ENCODE results near the gene TSPYL1. TPM values are rescaled to one million over a fixed set of nuclear protein-coding genes. Genes with fewer than 3 reads are reported as not detected.

Gene TSPYL1
- total and polyA plus RNA-seq, 9 of the 15 experiments (the other 6 are each of a cell fraction or from before 2014, with no cell fraction given) = 23.1 to 56.8 (median 37.9) TPM

- H3K9me3 ChIP-seq (replicated peaks; ENCODE audit: control insufficient read depth, insufficient read depth, low read depth, low read length) = no peaks in the 10 kb centered on the region
- POLR2A ChIA-PET = interaction anchor here (0.9 to 3.7 kb wide), 2 partner anchors 12 to 13 kb away, joined by 3 to 22 read pairs; partner anchors contain the start of genes TSPYL1 and TSPYL4
- in situ Hi-C loops (cut with MboI) = loop anchor here (10.0 kb wide), 1 partner anchor 268 kb away; no protein-coding TSS in a partner anchor
- no peaks in the 10 kb centered on the region for H3K79me2 ChIP-seq (ENCODE audit: control insufficient read depth, insufficient read depth, low read length)
- H3K27me3 ChIP-seq (ENCODE audit: control insufficient read depth in 2 of 2, insufficient read depth in 2 of 2, low read length in 2 of 2) = no peaks in the 10 kb centered on the region
- CTCF ChIA-PET (ENCODE audit: low intra/inter-chr PET ratio) = no interaction called here
- no peaks in the 10 kb centered on the region; the same call in 2 of the 3 replicates for H3K36me3 ChIP-seq (ENCODE audit: control insufficient read depth, insufficient read depth, low read length)
- ATAC-seq (no peak), FAIRE-seq (no peak), DNase-seq (ENCODE audit: extremely low read depth in 1 of 4, low spot score in 3 of 4) (no peak)
- no peak overlapping the region for H3K4me2 ChIP-seq (ENCODE audit: insufficient read depth, low read length)
- BruUV-seq (replicated peaks) = no TSS peak
- H3K9ac ChIP-seq (ENCODE audit: insufficient read depth in 1 of 2, low read depth in 2 of 2, low read length in 2 of 2) = no peak overlapping the region
- no peak overlapping the region for H3K27ac ChIP-seq (ENCODE audit: extremely low read depth, low read depth, low read length)
- no peaks in the 10 kb centered on the region; a peak in 1 of 5 replicates for H3K4me1 ChIP-seq (replicated peaks in 1 of 2; ENCODE audit: control insufficient read depth in 2 of 2, insufficient read depth in 2 of 2, low read length in 2 of 2)
- no peak overlapping the region for H2AFZ ChIP-seq (ENCODE audit: low read depth, low read length)
- no peak overlapping the region for H3K4me3 ChIP-seq
- no peaks in the 10 kb centered on the region for H4K20me1 ChIP-seq (replicated peaks; ENCODE audit: control insufficient read depth, insufficient read depth, low read length)
- intact Hi-C loops (cut with micrococcal nuclease) = loop anchor here (5.0 kb wide), 3 partner anchors 380 to 700 kb away; no protein-coding TSS in a partner anchor
- no peaks in the 10 kb centered on the region for H3K9me1 ChIP-seq (ENCODE audit: control insufficient read depth, insufficient read depth, low read length)
- TF ChIP-seq ZBTB7A (IDR thresholded peaks at IDR 0.05; ENCODE audit: borderline replicate concordance, control insufficient read depth, low read depth, low read length) (no peak), HIVEP1 (CRISPR knock-in tag; IDR thresholded peaks at IDR 0.05) (no peak), GTF2E2 (tag; IDR thresholded peaks at IDR 0.05) (no peak), GATAD2A (IDR thresholded peaks at IDR 0.05) (no peak), KAT8 (IDR thresholded peaks at IDR 0.05; ENCODE audit: low read depth) (no peak), NR2C1 (IDR thresholded peaks at IDR 0.05) (no peak), NR2C1 (tag; IDR thresholded peaks at IDR 0.05) (no peak), RBM39 (optimal IDR thresholded peaks at IDR 0.05; ENCODE audit: low read depth, low read length) (no peak), CHD2 (IDR thresholded peaks at IDR 0.05; ENCODE audit: low read depth, low read length) (no peak), CHCHD3 (CRISPR knock-in tag; IDR thresholded peaks at IDR 0.05) (no peak), MLX (CRISPR knock-in tag; conservative IDR thresholded peaks at IDR 0.05) (no peak), SUPT5H (IDR thresholded peaks at IDR 0.05) (no peak), RERE (CRISPR knock-in tag; IDR thresholded peaks at IDR 0.05; ENCODE audit: borderline replicate concordance) (no peak), TFAP4 (CRISPR knock-in tag; IDR thresholded peaks at IDR 0.05; ENCODE audit: borderline replicate concordance) (no peak), ZBTB8A (IDR thresholded peaks at IDR 0.05; ENCODE audit: partially characterized antibody) (no peak)
- TF ChIP-seq, protein P1, sequence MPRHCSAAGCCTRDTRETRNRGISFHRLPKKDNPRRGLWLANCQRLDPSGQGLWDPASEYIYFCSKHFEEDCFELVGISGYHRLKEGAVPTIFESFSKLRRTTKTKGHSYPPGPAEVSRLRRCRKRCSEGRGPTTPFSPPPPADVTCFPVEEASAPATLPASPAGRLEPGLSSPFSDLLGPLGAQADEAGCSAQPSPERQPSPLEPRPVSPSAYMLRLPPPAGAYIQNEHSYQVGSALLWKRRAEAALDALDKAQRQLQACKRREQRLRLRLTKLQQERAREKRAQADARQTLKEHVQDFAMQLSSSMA (CRISPR knock-in tag; IDR thresholded peaks at IDR 0.05) = no peak
These were observed 12.9 kb downstream of the TSPYL1 start for GRCh38 chr6:116266803-116267202.

Measured in K562 (cell line).